H1 (cell line): Measurements from ENCODE around the gene SSRP1. TPM values are rescaled to one million over a fixed set of nuclear protein-coding genes. Genes with fewer than 3 reads are reported as not detected.

Source experiments
- CBX5 ChIP-seq: fragments of 300-800, 300-1000 bp; sonication (generic); IDR thresholded peaks from 2 replicates; pipeline ENCODE4 v1.7.1; 2016; ENCODE audit warnings: antibody characterized with exemption, low read length, low read depth
- HDAC6 ChIP-seq: IDR thresholded peaks from one replicate; pipeline ENCODE4 v1.7.1; 2012; ENCODE audit warnings: low read depth, mild to moderate bottlenecking, inconsistent platforms, low read length, moderate library complexity
- polyA plus RNA-seq, 7 experiments: library from polyadenylated mRNA; depleted of rRNA in 3 of 7; stranded (reverse) in 5 of 7; unstranded in 2 of 7; fragments of >200 nt in 5 of 7; fragments of 200-250 nt in 2 of 7; gene quantifications; 1 replicate in 5 of 7; 2 replicates in 1 of 7; 4 replicates in 1 of 7; pipeline versions ENCODE4 v1.2.1 to v1.2.3, GENCODE V29; 2011 to 2013; ENCODE audit warnings: missing spikeins in 2 of 7, mixed read lengths in 2 of 7
- total RNA-seq: library from RNA; stranded (reverse); fragmentation: NEBNext Ultra II Directional; extraction: Animal tissue kit (Norgen Biotek cat#: 25700); gene quantifications from 2 replicates; pipeline ENCODE4 v1.2.1, GENCODE V29; 2021

The SSRP1 gene
- total and polyA plus RNA-seq, 2 of the 8 experiments (the other 6 are each of a cell fraction or from before 2014, with no cell fraction given), result 259 to 281 TPM

DNA sequence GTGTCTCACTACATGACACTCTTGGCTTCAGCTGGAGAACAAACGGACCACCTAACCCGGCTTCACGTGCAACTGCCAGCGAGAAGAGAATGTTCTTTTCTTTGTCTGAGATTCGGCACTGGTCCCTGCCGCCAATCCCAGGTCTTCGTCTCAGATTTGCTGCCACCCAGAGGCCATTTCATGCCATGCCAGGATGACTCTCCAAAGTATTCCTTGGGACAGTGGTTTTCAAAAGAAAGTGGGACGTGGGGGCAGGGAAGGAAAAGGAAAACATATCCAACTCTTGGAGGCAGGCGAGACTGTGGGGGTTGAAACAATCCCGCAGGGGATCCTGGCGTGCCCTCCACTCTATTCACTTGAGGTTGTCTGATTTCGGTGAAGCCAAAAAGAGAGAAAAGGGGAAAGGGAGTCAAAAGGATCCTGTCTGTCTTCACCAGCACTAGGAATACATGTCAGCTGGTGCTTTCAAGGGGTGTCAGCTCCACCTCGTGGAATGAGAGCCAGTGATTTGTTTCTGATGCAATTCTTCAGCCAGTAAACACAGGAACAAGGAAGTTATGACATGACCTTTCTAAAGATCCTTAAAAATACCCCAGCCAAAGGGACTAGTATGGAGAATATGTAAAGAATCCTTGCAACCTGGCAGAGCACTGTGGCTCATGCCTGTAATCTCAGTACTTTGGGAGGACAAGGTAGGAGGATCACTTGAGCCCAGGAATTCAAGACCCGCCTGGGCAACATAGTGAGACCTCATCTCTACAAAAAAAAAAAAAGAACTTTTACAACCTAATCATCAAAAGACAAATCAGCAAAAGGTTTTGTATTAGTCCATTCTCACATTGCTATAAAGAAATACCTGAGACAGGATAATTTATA lies 57.6 kb downstream of the SSRP1 start (continued):
- TF ChIP-seq HDAC6 (no peak), CBX5 (no peak)
